Effector memory CD4-positive, alpha-beta T cell (primary cell): ENCODE results near the gene PLA2G2D.

Experiments
- DNase-seq, 3 donors: peaks; one replicate each; pipeline ENCODE4 v3.0.0-alpha.2; 2020
- H3K27ac ChIP-seq: 2 replicates; pipeline ENCODE4 v1.7.0; 2013; ENCODE audit warnings: mild to moderate bottlenecking, low read length, moderate library complexity; ENCODE audit not compliant: insufficient read depth, poor library complexity, severe bottlenecking
- H3K27me3 ChIP-seq: replicated peaks from 2 replicates; pipeline ENCODE4 v1.7.0; 2013; ENCODE audit warnings: mild to moderate bottlenecking, low read length; ENCODE audit not compliant: insufficient read depth, control insufficient read depth, poor library complexity, severe bottlenecking
- H3K36me3 ChIP-seq: 2 replicates; pipeline ENCODE4 v1.7.0; 2013; ENCODE audit warnings: mild to moderate bottlenecking, low read length, moderate library complexity; ENCODE audit not compliant: control insufficient read depth, insufficient read depth
- H3K4me1 ChIP-seq: 2 replicates; pipeline ENCODE4 v1.7.0; 2013; ENCODE audit warnings: low read length, mild to moderate bottlenecking; ENCODE audit not compliant: control insufficient read depth, insufficient read depth, poor library complexity, severe bottlenecking
- H3K4me3 ChIP-seq: 2 replicates; pipeline ENCODE4 v1.7.0; 2013; ENCODE audit warnings: low read length, low read depth, mild to moderate bottlenecking; ENCODE audit not compliant: insufficient read depth, poor library complexity, severe bottlenecking
- H3K9me3 ChIP-seq: 2 replicates; pipeline ENCODE4 v1.7.0; 2013; ENCODE audit warnings: mild to moderate bottlenecking, low read length, moderate library complexity; ENCODE audit not compliant: control insufficient read depth

Gene PLA2G2D

DNA sequence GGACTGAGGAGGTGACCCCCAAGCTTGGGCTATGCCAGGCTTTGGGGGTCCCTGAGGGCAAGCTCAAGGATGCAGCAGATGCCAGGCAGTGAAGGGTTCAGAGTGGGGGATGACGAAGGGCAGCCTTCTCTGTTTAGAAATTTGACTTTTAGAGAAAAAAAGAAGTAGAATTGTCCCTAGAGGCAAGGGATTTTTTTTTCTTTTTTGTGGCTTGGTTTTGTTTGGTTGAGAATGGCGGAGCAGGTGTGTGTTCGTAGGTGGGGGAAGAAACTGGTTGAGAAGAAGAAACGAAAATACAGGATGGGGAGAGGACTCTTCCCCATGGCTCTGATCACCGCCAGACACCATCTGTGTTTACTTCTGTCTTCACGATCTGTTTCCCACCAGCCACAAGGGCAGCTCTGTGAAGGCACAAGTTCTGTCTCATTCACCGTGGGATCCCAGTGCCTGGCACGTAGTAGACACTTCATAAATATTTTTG is 41.1 kb downstream of the PLA2G2D start:
- Histone ChIP-seq H3K27ac (no peak overlapping the region), H3K36me3 (no peaks in the 10 kb centered on the region), H3K9me3 (no peaks in the 10 kb centered on the region), H3K4me3 (no peak overlapping the region), H3K27me3 (no peaks in the 10 kb centered on the region), H3K4me1 (no peaks in the 10 kb centered on the region)
- DNase-seq: no peak

DNA sequence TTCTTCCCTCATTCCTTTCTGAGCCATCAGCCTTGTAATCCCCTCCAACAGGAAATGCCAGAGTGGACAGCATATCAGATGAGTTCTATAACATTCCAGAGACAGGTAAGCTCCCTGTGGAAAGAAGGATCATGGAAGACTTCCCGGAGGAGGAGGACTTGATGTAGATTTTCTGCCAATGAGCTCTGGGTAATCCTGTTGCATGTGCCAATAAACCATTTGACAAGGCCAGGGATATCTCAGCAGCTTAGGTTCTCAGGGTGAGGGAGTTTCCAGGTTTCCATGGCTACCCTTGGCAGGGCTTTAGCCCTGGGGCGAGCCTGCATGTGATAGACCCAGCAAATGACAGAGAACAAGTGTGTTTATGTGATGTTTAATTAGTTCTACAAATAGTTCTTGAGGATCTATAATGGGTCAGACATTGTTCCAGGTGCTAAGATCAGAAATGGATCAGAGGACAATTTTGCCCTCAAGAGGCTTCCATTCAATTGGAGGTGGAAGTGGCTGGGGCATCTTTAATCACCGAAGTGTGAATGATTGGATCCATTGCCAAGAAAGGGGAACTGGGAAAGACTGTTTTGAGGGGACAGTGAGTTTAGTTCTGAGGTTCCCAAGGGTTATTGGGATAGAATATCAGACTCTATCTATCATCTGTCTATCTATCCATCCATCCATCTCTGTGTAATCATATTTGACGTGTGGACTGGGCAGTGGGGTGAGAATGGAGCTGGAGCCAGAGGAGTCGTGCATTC is 42.5 kb downstream of the PLA2G2D start:
- no peak for DNase-seq
- no peaks in the 10 kb centered on the region for H3K9me3 ChIP-seq
- H3K36me3 ChIP-seq: no peaks in the 10 kb centered on the region
- H3K4me1 ChIP-seq: no peaks in the 10 kb centered on the region
- no peak overlapping the region for H3K27ac ChIP-seq
- no peaks in the 10 kb centered on the region for H3K27me3 ChIP-seq
- no peak overlapping the region for H3K4me3 ChIP-seq

- no peak for DNase-seq
- Histone ChIP-seq H3K4me3 (no peak overlapping the region), H3K9me3 (no peaks in the 10 kb centered on the region), H3K27me3 (no peaks in the 10 kb centered on the region), H3K4me1 (no peaks in the 10 kb centered on the region), H3K27ac (no peak overlapping the region), H3K36me3 (no peaks in the 10 kb centered on the region)
These were observed 43.1 kb downstream of the PLA2G2D start for GRCh38 chr1:20076223-20076622.

GRCh38 chr1:20075345-20075744 is 44.0 kb downstream of the PLA2G2D start:
- Histone ChIP-seq H3K27ac (no peak overlapping the region), H3K4me1 (no peaks in the 10 kb centered on the region), H3K36me3 (no peaks in the 10 kb centered on the region), H3K9me3 (no peaks in the 10 kb centered on the region), H3K27me3 (no peaks in the 10 kb centered on the region), H3K4me3 (no peak overlapping the region)
- no peak for DNase-seq

DNA sequence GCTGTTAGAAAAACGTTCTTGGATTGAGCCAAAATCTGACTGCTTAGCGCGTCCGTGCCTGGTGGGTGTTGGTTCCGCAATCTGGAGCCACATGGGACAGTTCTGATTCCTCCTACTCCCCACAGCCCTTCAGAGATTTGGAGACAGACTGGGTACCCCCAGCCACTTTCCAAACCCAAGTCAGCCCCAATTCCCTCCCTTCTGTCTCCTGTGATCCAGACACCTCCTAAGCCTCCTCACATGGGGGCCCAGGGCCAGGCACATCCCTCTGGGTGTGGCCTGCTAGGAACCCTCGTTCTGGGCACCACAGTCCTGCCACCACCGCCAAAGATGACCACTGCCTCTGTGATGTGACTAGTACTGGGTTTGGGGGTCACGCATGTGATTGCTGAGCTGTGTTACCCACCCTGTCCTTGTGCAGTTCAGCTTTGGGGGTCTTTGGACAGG is 44.6 kb downstream of the PLA2G2D start:
- Histone ChIP-seq H3K4me3 (no peak overlapping the region), H3K27me3 (no peaks in the 10 kb centered on the region), H3K27ac (no peak overlapping the region), H3K4me1 (no peaks in the 10 kb centered on the region), H3K36me3 (no peaks in the 10 kb centered on the region), H3K9me3 (no peaks in the 10 kb centered on the region)
- no peak for DNase-seq

GRCh38 chr1:20074055-20074724 is 45.1 kb downstream of the PLA2G2D start:
- H3K27ac ChIP-seq: no peak overlapping the region
- no peaks in the 10 kb centered on the region for H3K36me3 ChIP-seq
- no peak for DNase-seq
- H3K4me1 ChIP-seq: no peaks in the 10 kb centered on the region
- H3K4me3 ChIP-seq: no peak overlapping the region
- H3K27me3 ChIP-seq: no peaks in the 10 kb centered on the region
- H3K9me3 ChIP-seq: no peaks in the 10 kb centered on the region

DNA sequence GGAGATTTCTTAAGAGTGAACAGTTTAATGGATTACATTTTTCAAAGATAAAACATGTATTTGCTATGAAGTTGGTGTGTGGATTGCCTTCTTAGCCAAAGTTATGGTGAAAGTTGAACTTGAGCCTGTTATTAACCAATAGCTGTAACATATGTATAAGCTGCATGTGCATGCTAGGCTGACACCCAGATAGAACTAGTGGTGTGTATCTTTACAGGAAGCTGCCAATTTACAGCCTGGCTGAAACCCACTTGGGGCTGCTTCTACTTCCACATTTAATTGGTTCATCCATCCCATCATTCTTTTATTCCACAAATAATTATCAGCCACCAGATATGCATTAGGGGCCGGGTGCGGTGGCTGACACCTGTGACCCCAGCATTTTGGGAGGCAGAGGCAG is 46.1 kb downstream of the PLA2G2D start:
- DNase-seq: no peak
- Histone ChIP-seq H3K27me3 (no peaks in the 10 kb centered on the region), H3K36me3 (no peaks in the 10 kb centered on the region), H3K4me1 (no peaks in the 10 kb centered on the region), H3K9me3 (no peaks in the 10 kb centered on the region), H3K4me3 (no peak overlapping the region), H3K27ac (no peak overlapping the region)

GRCh38 chr1:20072771-20073170 is 46.6 kb downstream of the PLA2G2D start:
- Histone ChIP-seq H3K36me3 (no peaks in the 10 kb centered on the region), H3K4me1 (no peaks in the 10 kb centered on the region), H3K27me3 (no peaks in the 10 kb centered on the region), H3K27ac (no peak overlapping the region), H3K4me3 (no peak overlapping the region), H3K9me3 (no peaks in the 10 kb centered on the region)
- no peak for DNase-seq

GRCh38 chr1:20071416-20071815 is 47.9 kb downstream of the PLA2G2D start:
- H3K36me3 ChIP-seq: no peaks in the 10 kb centered on the region
- no peak for DNase-seq
- no peaks in the 10 kb centered on the region for H3K9me3 ChIP-seq
- H3K4me1 ChIP-seq: no peaks in the 10 kb centered on the region
- no peaks in the 10 kb centered on the region for H3K27me3 ChIP-seq
- H3K27ac ChIP-seq: no peak overlapping the region
- no peak overlapping the region for H3K4me3 ChIP-seq

DNA sequence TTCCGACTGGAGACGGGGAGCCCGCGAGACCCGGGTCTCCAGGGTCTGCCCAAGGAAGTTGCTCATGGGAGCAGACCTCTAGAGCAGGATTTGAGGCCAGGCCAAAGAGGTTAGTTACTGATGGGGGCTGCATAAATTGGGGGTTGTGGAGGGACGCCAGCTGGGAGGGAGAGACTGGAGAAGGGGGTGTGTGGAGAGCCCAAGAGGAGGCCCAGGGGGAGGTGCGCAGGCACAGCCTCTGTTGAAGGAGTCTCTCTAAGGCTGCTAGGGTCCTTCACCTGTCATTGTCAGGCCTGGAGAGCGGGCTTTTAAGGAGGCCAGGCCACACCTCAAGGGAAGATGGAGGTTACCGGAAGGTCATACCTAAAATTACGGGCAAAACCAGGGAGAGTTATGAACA is 49.0 kb downstream of the PLA2G2D start:
- no peaks in the 10 kb centered on the region for H3K36me3 ChIP-seq
- no peaks in the 10 kb centered on the region for H3K27me3 ChIP-seq
- H3K27ac ChIP-seq: no peak overlapping the region

More for the DNA sequence above, 49.0 kb downstream of the PLA2G2D start:
- Histone ChIP-seq H3K9me3 (no peaks in the 10 kb centered on the region), H3K4me1 (no peaks in the 10 kb centered on the region), H3K4me3 (no peak overlapping the region)
- no peak for DNase-seq
